B cell (primary cell): ENCODE data around the gene NME7. TPM values are rescaled to one million over a fixed set of nuclear protein-coding genes. Genes with fewer than 3 reads are reported as not detected.
A peak's percentile ranks its signal among the peaks of the same experiment; 100 is the strongest.

Experiments
- ATAC-seq: fragments of 200-7000 bp; cut with Tn5 transposase; one replicate; pipeline ENCODE4 v1.10.0; 2021; ENCODE audit warnings: low read depth, mild to moderate bottlenecking, moderate number of reproducible peaks, moderate library complexity
- CTCF ChIA-PET: fragments of 350-600 bp; sonication (Branson Sonifier 250); formaldehyde crosslinking; loops from one replicate; lab custom pipeline; 2021; ENCODE audit warnings: antibody characterized with exemption, inconsistent platforms; lab: Charles Lee
- POLR2A ChIA-PET: fragments of 350-600 bp; sonication (Branson Sonifier 250); formaldehyde crosslinking; loops from one replicate; lab custom pipeline; 2021; ENCODE audit warnings: antibody characterized with exemption; lab: Charles Lee
- DNase-seq: peaks from one replicate; pipeline ENCODE4 v3.0.0; 2013
- H2AFZ ChIP-seq: 2 replicates; pipeline ENCODE4 v1.6.1; 2012; ENCODE audit warnings: mild to moderate bottlenecking, low read depth, low read length; ENCODE audit not compliant: insufficient read depth, poor library complexity, severe bottlenecking
- H3K27ac ChIP-seq, 2 donors: 1 replicate in 1 of 2; 2 replicates in 1 of 2; pipeline ENCODE4 v1.5.1; 2012 to 2013; ENCODE audit warnings: low read length in 2 of 2, mild to moderate bottlenecking in 2 of 2, moderate library complexity in 1 of 2
- H3K27me3 ChIP-seq, 4 experiments: fragments of 200-600 bp in 1 of 4; sonication (generic) in 1 of 4; replicated peaks in 1 of 4; 1 replicate in 2 of 4; 2 replicates in 2 of 4; pipeline versions ENCODE4 v1.6.1 to v1.7.0; 2013 to 2016; ENCODE audit warnings: low read length in 3 of 4, mild to moderate bottlenecking in 2 of 4, mixed read lengths in 1 of 4, moderate library complexity in 1 of 4; ENCODE audit not compliant: insufficient read depth in 4 of 4, control insufficient read depth in 3 of 4; ENCODE audit errors: control extremely low read depth in 1 of 4
- H3K36me3 ChIP-seq, 2 experiments: replicated peaks in 1 of 2; 1 replicate in 1 of 2; 2 replicates in 1 of 2; pipeline versions ENCODE4 v1.6.1 to v1.7.1; 2013; ENCODE audit warnings: low read length in 1 of 2; ENCODE audit not compliant: insufficient read depth in 2 of 2, control insufficient read depth in 1 of 2; ENCODE audit errors: control extremely low read depth in 1 of 2, extremely low read depth in 1 of 2
- H3K4me1 ChIP-seq, 2 donors: fragments of 200-600 bp in 1 of 2; sonication (generic) in 1 of 2; 1 replicate in 1 of 2; 2 replicates in 1 of 2; pipeline versions ENCODE4 v1.5.1 to v1.6.1; 2013 to 2017; ENCODE audit warnings: low read length in 2 of 2; ENCODE audit not compliant: control insufficient read depth in 2 of 2, insufficient read depth in 2 of 2
- H3K4me2 ChIP-seq: replicated peaks from 2 replicates; pipeline ENCODE3; 2012; ENCODE audit warnings: mild to moderate bottlenecking, low read depth, low read length; ENCODE audit not compliant: poor library complexity, severe bottlenecking
- H3K4me3 ChIP-seq, 5 experiments: fragments of 200-600 bp in 1 of 5; sonication (generic) in 1 of 5; 1 replicate in 3 of 5; 2 replicates in 2 of 5; pipeline versions ENCODE4 v1.5.1 to v1.7.0; 2011 to 2016; ENCODE audit warnings: low read length in 4 of 5, mild to moderate bottlenecking in 4 of 5, low read depth in 2 of 5, control low read depth in 1 of 5, moderate library complexity in 1 of 5; ENCODE audit not compliant: insufficient read depth in 1 of 5; ENCODE audit errors: control extremely low read depth in 1 of 5, extremely low read depth in 1 of 5
- H3K79me2 ChIP-seq: fragments of 200-600 bp; sonication (generic); one replicate; pipeline ENCODE4 v1.6.0; 2016; ENCODE audit warnings: low read length; ENCODE audit not compliant: control insufficient read depth, insufficient read depth
- H3K9ac ChIP-seq: fragments of 200-600 bp; sonication (generic); 2 replicates; pipeline ENCODE4 v1.6.1; 2017; ENCODE audit warnings: mild to moderate bottlenecking, low read length, moderate library complexity
- H3K9me3 ChIP-seq, 3 donors: one replicate each; pipeline versions ENCODE4 v1.6.1 to v1.7.1; 2013; ENCODE audit warnings: low read length in 2 of 3; ENCODE audit not compliant: control insufficient read depth in 2 of 3, insufficient read depth in 1 of 3; ENCODE audit errors: control extremely low read depth in 1 of 3
- H4K20me1 ChIP-seq: 2 replicates; pipeline ENCODE4 v1.6.0; 2012; ENCODE audit warnings: mild to moderate bottlenecking, low read length; ENCODE audit not compliant: insufficient read depth, control insufficient read depth, poor library complexity, severe bottlenecking
- H3K27ac Mint-ChIP-seq: one replicate; pipeline ENCODE4 v1.8.0; 2021; ENCODE audit warnings: mixed read lengths
- H3K27me3 Mint-ChIP-seq: one replicate; pipeline ENCODE4 v1.8.0; 2021; ENCODE audit warnings: mixed read lengths
- H3K4me1 Mint-ChIP-seq: one replicate; pipeline ENCODE4 v1.8.0; 2021; ENCODE audit warnings: mixed read lengths
- H3K4me3 Mint-ChIP-seq: one replicate; pipeline ENCODE4 v1.8.0; 2021; ENCODE audit warnings: mixed read lengths
- H3K9me3 Mint-ChIP-seq: one replicate; pipeline ENCODE4 v1.8.0; 2022; ENCODE audit warnings: mixed read lengths; ENCODE audit not compliant: insufficient read depth
- EZH2 ChIP-seq: IDR thresholded peaks from 2 replicates; pipeline ENCODE4 v1.6.1; 2012; ENCODE audit warnings: borderline replicate concordance, low read depth, mild to moderate bottlenecking, moderate library complexity, low read length; ENCODE audit not compliant: insufficient read depth, poor library complexity, severe bottlenecking
- WGBS: methylation state at CpG from one replicate; pipeline ENCODE4 v1.1.5; 2013; ENCODE audit warnings: missing lambda C conversion rate; ENCODE audit not compliant: insufficient coverage; 5-methylcytosine and 5-hydroxymethylcytosine counted together
- intact Hi-C: fragments of 100-400 bp; cut with micrococcal nuclease; formaldehyde crosslinking; loops from one replicate; pipeline ENCODE4 v1.10.0; 2022
- polyA plus RNA-seq: library from polyadenylated mRNA; depleted of rRNA; stranded (reverse); fragments of >200 nt; gene quantifications from 2 replicates; pipeline ENCODE4 v1.2.3, GENCODE V29; 2012
- total RNA-seq, 2 donors: library from RNA; stranded (reverse); fragments of 120-200 nt in 1 of 2; gene quantifications; 1 replicate in 1 of 2; 2 replicates in 1 of 2; pipeline versions ENCODE4 v1.2.3 to v1.2.4, GENCODE V29; 2013 to 2022
- TF ChIP-seq, protein P1 (sequence below): fragments of 200-600 bp; IDR thresholded peaks from one replicate; pipeline ENCODE4 v1.8.0; 2022; ENCODE audit warnings: antibody characterized with exemption, mild to moderate bottlenecking

Gene NME7
- total and polyA plus RNA-seq, 2 donors (not counting 1 experiment from before 2014, with no cell fraction given): 3.3 to 14.3 TPM

DNA sequence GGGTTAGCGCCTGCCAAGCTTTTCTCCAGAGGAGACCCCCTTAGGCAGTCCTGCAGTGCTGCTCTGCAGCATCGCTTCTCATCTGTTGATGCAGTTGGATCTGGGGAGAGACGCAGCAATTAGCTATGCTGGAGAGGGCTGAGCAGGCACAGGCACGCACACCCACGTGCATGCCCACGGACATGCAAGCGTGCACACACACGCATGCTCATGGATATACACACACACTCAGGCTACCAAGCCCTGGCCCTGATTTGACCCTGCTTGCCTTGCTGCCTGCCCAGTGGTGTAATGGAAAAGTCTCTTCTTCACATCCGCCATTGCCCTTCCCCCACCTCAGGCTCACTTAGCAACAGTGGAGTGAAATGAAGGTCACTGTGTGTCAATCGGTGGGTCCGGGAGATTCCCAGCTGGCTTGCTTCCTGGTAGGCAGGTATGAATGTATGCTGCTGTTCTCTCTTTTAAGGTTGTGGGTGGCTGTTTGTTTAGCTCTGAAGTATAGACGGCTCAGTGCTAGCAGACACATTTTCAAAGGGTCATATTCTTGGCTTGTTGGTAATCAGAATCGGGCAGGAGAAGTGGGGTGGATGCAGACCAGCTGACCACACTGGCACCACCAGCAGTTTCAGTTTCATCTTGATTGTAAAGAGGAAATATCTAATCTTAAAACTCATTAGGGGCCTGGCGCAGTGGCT, 251.6 kb downstream of the NME7 start:
- intact Hi-C loops: loop anchor here (1.0 kb wide), 1 partner anchor 8 kb away; no protein-coding TSS in a partner anchor
- Mint-ChIP-seq H3K4me1 (peaks cover 6% of the 10 kb centered on the region), H3K27me3 (peaks cover 5% of the 10 kb centered on the region), H3K9me3 (no peaks in the 10 kb centered on the region), H3K4me3 (peak overlapping the region; percentile 56), H3K27ac (peak overlapping the region; percentile 39)
- Histone ChIP-seq H3K27me3 (peaks cover 0 to 9% (median 2%) of the 10 kb centered on the region in 4 experiments), H3K4me2 (peak overlapping the region; percentile 39), H3K27ac (no peak overlapping the region), H4K20me1 (no peaks in the 10 kb centered on the region), H2AFZ (peak overlapping the region; percentile 40), H3K9ac (peak overlapping the region; percentile 42), H3K36me3 (no peaks in the 10 kb centered on the region), H3K79me2 (no peaks in the 10 kb centered on the region), H3K9me3 (no peaks in the 10 kb centered on the region), H3K4me1 (peaks cover 0 to 10% of the 10 kb centered on the region in 2 donors), H3K4me3 (peak overlapping the region in 4 of 5 experiments; percentile 13 to 46 (median 26))
- ChIA-PET POLR2A (no interaction called here), CTCF (no interaction called here)
- no peak for TF ChIP-seq EZH2
- TF ChIP-seq, protein P1, sequence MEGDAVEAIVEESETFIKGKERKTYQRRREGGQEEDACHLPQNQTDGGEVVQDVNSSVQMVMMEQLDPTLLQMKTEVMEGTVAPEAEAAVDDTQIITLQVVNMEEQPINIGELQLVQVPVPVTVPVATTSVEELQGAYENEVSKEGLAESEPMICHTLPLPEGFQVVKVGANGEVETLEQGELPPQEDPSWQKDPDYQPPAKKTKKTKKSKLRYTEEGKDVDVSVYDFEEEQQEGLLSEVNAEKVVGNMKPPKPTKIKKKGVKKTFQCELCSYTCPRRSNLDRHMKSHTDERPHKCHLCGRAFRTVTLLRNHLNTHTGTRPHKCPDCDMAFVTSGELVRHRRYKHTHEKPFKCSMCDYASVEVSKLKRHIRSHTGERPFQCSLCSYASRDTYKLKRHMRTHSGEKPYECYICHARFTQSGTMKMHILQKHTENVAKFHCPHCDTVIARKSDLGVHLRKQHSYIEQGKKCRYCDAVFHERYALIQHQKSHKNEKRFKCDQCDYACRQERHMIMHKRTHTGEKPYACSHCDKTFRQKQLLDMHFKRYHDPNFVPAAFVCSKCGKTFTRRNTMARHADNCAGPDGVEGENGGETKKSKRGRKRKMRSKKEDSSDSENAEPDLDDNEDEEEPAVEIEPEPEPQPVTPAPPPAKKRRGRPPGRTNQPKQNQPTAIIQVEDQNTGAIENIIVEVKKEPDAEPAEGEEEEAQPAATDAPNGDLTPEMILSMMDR: no peak
- peak; percentile 33 for DNase-seq
- ATAC-seq: peak; percentile 66
- 78% methylated on average over 11 of the region's 14 CpGs for WGBS

DNA sequence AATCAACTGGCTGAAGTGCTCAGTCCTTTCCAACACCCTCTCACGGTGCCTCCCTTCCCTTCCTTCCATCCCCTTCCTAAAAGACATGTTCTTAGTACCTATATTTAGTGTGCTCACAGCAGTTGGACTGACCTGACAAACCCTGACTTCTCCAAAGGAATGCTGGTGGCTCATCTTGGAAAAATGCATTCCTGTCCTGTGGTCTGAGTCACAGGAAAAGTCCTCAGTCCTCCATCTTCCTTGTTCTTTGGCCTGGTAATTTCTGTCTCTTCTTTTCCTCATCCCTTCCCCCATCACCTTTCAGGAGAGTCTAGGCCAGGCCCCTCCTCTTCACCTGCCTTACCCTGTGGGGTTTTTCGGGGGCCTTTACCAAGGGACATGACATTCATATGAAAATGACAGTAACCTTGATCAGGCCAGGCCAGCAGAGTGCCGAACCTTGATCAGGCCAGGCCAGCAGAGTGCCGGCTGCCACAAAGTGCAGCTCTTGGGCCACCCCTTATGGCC, 253.9 kb downstream of the NME7 start:
- no peak overlapping the region for H2AFZ ChIP-seq
- H3K4me1 Mint-ChIP-seq: peaks cover 8% of the 10 kb centered on the region
- peaks cover 17% of the 10 kb centered on the region for H3K27me3 Mint-ChIP-seq
- no peak for DNase-seq
- no peak overlapping the region for H3K4me3 Mint-ChIP-seq
- ChIA-PET CTCF (no interaction called here), POLR2A (no interaction called here)
- no peaks in the 10 kb centered on the region for H4K20me1 ChIP-seq
- H3K9me3 ChIP-seq: no peaks in the 10 kb centered on the region
- TF ChIP-seq, protein P1: no peak
- no peak for TF ChIP-seq EZH2
- no peak overlapping the region for H3K4me3 ChIP-seq
- no peak overlapping the region for H3K9ac ChIP-seq
- no peak for ATAC-seq
- H3K27ac ChIP-seq: no peak overlapping the region
- H3K4me1 ChIP-seq: peaks cover 0 to 10% of the 10 kb centered on the region in 2 donors
- 86% methylated on average over 4 of the region's 4 CpGs for WGBS
- H3K79me2 ChIP-seq: no peaks in the 10 kb centered on the region
- no peaks in the 10 kb centered on the region for H3K9me3 Mint-ChIP-seq
- H3K27ac Mint-ChIP-seq: no peak overlapping the region
- no peak overlapping the region for H3K4me2 ChIP-seq
- peaks cover 0 to 13% (median 3%) of the 10 kb centered on the region in 4 experiments for H3K27me3 ChIP-seq
- intact Hi-C loops: no loop called here
- no peaks in the 10 kb centered on the region for H3K36me3 ChIP-seq
